ENCODE data around the gene CDT1.

CDT1 gene

GRCh38 chr16:88804552-88805339, 1.2 kb downstream of the CDT1 start:
- TF ChIP-seq CTCF (IDR thresholded peaks at IDR 0.05; ENCODE audit: low read depth, low read length), result no peak
- DNase-seq (ENCODE audit: extremely low read depth, low read depth), result no peak

DNA sequence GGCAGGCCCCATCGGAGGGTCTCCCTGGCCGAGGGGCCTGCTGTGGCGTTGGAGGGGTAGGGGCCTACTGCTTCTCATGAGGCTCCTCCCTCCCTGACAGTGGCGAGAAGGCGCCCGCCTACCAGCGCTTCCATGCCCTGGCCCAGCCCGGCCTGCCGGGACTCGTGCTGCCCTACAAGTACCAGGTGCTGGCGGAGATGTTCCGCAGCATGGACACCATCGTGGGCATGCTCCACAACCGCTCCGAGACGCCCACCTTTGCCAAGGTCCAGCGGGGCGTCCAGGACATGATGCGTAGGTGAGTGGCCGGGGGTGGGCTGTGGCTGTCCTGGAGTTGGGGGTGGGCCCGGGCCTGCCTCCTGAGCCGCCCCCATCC, 1.7 kb downstream of the CDT1 start:
- TF ChIP-seq CTCF (IDR thresholded peaks at IDR 0.05; ENCODE audit: low read depth, low read length), result no peak
- no peak for DNase-seq (ENCODE audit: extremely low read depth, low read depth)

DNA sequence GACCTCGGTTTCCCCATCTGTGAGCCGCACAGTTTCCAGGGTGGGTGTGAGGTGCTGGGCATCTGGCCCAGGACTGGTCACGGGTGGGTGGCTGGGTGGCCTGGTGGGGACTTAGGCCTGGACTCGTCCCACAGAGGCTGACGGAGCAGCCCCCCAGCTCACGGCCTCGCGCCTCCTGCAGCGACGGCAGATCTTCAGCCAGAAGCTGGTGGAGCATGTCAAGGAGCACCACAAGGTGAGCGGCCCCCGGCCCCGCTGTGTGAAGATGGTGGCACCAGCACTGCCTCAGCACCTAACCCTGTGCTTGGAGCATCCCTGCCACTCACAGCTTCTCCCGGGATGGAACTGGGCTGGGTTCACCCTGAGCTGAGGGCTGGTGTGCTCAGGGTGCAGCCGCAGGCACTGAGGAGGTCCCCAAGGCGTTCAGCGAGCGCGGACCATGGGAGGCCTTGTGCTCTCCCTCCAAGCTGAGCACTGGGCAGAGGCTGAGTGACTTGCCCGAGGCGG, 2.4 kb downstream of the CDT1 start:
- TF ChIP-seq CTCF (IDR thresholded peaks at IDR 0.05; ENCODE audit: low read depth, low read length), result no peak
- DNase-seq (ENCODE audit: extremely low read depth, low read depth), result no peak

- no peak for TF ChIP-seq CTCF (IDR thresholded peaks at IDR 0.05; ENCODE audit: low read depth, low read length)
- DNase-seq (ENCODE audit: extremely low read depth, low read depth), result no peak
These were observed 3.0 kb downstream of the CDT1 start for GRCh38 chr16:88806491-88807111.

- no peak for TF ChIP-seq CTCF (IDR thresholded peaks at IDR 0.05; ENCODE audit: low read depth, low read length)
- DNase-seq (ENCODE audit: extremely low read depth, low read depth), result no peak
These were observed 3.6 kb downstream of the CDT1 start for GRCh38 chr16:88807142-88807625.

- no peak for DNase-seq (ENCODE audit: extremely low read depth, low read depth)
- no peak for TF ChIP-seq CTCF (IDR thresholded peaks at IDR 0.05; ENCODE audit: low read depth, low read length)
These were observed 4.3 kb downstream of the CDT1 start for GRCh38 chr16:88807626-88808453.

Data from AG09319 (cell line).